GM23338 (cell line): ENCODE measurements around the gene TEPSIN.

Experiments used
- CTCF ChIP-seq, 2 experiments: fragments of 200-600 bp in 1 of 2; sonication (generic) in 1 of 2; conservative IDR thresholded peaks; 2 replicates each; pipeline versions ENCODE4 v1.5.1 to v1.6.1; 2016 to 2017; ENCODE audit warnings: antibody characterized with exemption in 2 of 2, low read depth in 2 of 2, mild to moderate bottlenecking in 2 of 2, moderate library complexity in 1 of 2
- EZH2 ChIP-seq: fragments of 200-600 bp; sonication (generic); IDR thresholded peaks from one replicate; pipeline ENCODE4 v1.8.0; 2017; ENCODE audit warnings: antibody characterized with exemption, mild to moderate bottlenecking, low read depth; ENCODE audit not compliant: unreplicated experiment

- TF ChIP-seq CTCF (conservative IDR thresholded peaks at IDR 0.05; ENCODE audit: low read depth in 2 of 2) (no peak), EZH2 (no peak)
Observed at GRCh38 chr17:81265576-81265975, 26.7 kb upstream of the TEPSIN start.
